WTC11 (cell line): ENCODE data around the gene SLITRK5. TPM values are rescaled to one million over a fixed set of nuclear protein-coding genes. Genes with fewer than 3 reads are reported as not detected.

ENCODE experiments used
- ATAC-seq: fragments of 200-7000 bp; cut with Tn5 transposase; 2 replicates; pipeline ENCODE4 v1.10.0; 2021; ENCODE audit warnings: mild to moderate bottlenecking, moderate library complexity
- Bru-seq: library from RNA; stranded (reverse); fragments of 400-500 nt; gene quantifications from one replicate; lab custom pipeline; 2021; lab: Mats Ljungman, UMichigan
- CTCF ChIA-PET: fragments of 300-600 bp; sonication (Branson Sonifier 250); formaldehyde crosslinking; loops from one replicate; lab custom pipeline; 2021; ENCODE audit warnings: antibody characterized with exemption; lab: Charles Lee
- POLR2A ChIA-PET: fragments of 350-600 bp; sonication (Branson Sonifier 250); formaldehyde crosslinking; loops from one replicate; lab custom pipeline; 2021; ENCODE audit warnings: antibody characterized with exemption; lab: Charles Lee
- DNase-seq: peaks from one replicate; pipeline ENCODE4 v3.0.0; 2021; ENCODE audit warnings: low spot score
- H3K27ac Mint-ChIP-seq: 2 replicates; pipeline ENCODE4 v1.8.0; 2021; ENCODE audit warnings: mixed read lengths
- H3K27me3 Mint-ChIP-seq: 2 replicates; pipeline ENCODE4 v1.8.0; 2021; ENCODE audit warnings: low read depth, mild to moderate bottlenecking, moderate library complexity, mixed read lengths
- H3K36me3 Mint-ChIP-seq: 2 replicates; pipeline ENCODE4 v1.8.0; 2021; ENCODE audit warnings: mixed read lengths
- H3K4me1 Mint-ChIP-seq: 2 replicates; pipeline ENCODE4 v1.8.0; 2022; ENCODE audit warnings: mixed read lengths
- H3K4me3 Mint-ChIP-seq: 2 replicates; pipeline ENCODE4 v1.8.0; 2021; ENCODE audit warnings: mild to moderate bottlenecking, moderate library complexity, mixed read lengths
- H3K9me3 Mint-ChIP-seq: 2 replicates; pipeline ENCODE4 v1.8.0; 2021; ENCODE audit warnings: mixed read lengths
- ARID4B ChIP-seq: sonication (generic); formaldehyde crosslinking; IDR thresholded peaks from 2 replicates; pipeline ENCODE4 v1.8.0; 2023; ENCODE audit warnings: missing genetic modification reagents, mild to moderate bottlenecking, borderline replicate concordance
- ATF2 ChIP-seq: sonication (generic); formaldehyde crosslinking; IDR thresholded peaks from 2 replicates; pipeline ENCODE4 v1.8.1; 2022; ENCODE audit warnings: low read depth, missing genetic modification reagents, borderline replicate concordance
- ATF3 ChIP-seq: sonication (generic); formaldehyde crosslinking; conservative IDR thresholded peaks from 2 replicates; pipeline ENCODE4 v1.8.1; 2022; ENCODE audit warnings: mild to moderate bottlenecking, missing genetic modification reagents
- CBFB ChIP-seq: sonication (generic); formaldehyde crosslinking; IDR thresholded peaks from 2 replicates; pipeline ENCODE4 v1.8.1; 2022; ENCODE audit warnings: mild to moderate bottlenecking, low read depth, missing genetic modification reagents
- CDX4 ChIP-seq: fragments of 250-450 bp; sonication (Bioruptor Pico); IDR thresholded peaks from 2 replicates; pipeline ENCODE4 v1.9.0; 2021; ENCODE audit warnings: moderate library complexity, mild to moderate bottlenecking, inconsistent platforms, borderline replicate concordance
- CTCF ChIP-seq: fragments of 200-600 bp; IDR thresholded peaks from 2 replicates; pipeline ENCODE4 v1.8.0; 2022; ENCODE audit warnings: antibody characterized with exemption
- FOXK1 ChIP-seq: sonication (generic); formaldehyde crosslinking; IDR thresholded peaks from 2 replicates; pipeline ENCODE4 v1.8.0; 2022; ENCODE audit warnings: mild to moderate bottlenecking, moderate library complexity, missing genetic modification reagents
- HMGXB4 ChIP-seq: sonication (generic); formaldehyde crosslinking; IDR thresholded peaks from 2 replicates; pipeline ENCODE4 v1.8.1; 2023; ENCODE audit warnings: mild to moderate bottlenecking, moderate library complexity, missing genetic modification reagents
- IRF1 ChIP-seq: sonication (generic); formaldehyde crosslinking; IDR thresholded peaks from 2 replicates; pipeline ENCODE4 v1.8.0; 2023; ENCODE audit warnings: missing genetic modification reagents
- MAX ChIP-seq: sonication (generic); formaldehyde crosslinking; IDR thresholded peaks from 2 replicates; pipeline ENCODE4 v1.8.0; 2022; ENCODE audit warnings: mild to moderate bottlenecking, missing genetic modification reagents
- PRRX2 ChIP-seq: fragments of 250-450 bp; sonication (Bioruptor Pico); IDR thresholded peaks from 2 replicates; pipeline ENCODE4 v1.8.0; 2021; ENCODE audit warnings: mild to moderate bottlenecking
- TEAD1 ChIP-seq: sonication (generic); formaldehyde crosslinking; IDR thresholded peaks from 2 replicates; pipeline ENCODE4 v1.8.0; 2022; ENCODE audit warnings: mild to moderate bottlenecking, missing genetic modification reagents
- TP53 ChIP-seq: sonication (generic); formaldehyde crosslinking; IDR thresholded peaks from 2 replicates; pipeline ENCODE4 v1.8.1; 2023; ENCODE audit warnings: mild to moderate bottlenecking, missing genetic modification reagents
- ZNF512 ChIP-seq: sonication (generic); formaldehyde crosslinking; IDR thresholded peaks from 2 replicates; pipeline ENCODE4 v1.8.1; 2022; ENCODE audit warnings: missing genetic modification reagents, borderline replicate concordance
- long read RNA-seq, 3 experiments: library from RNA in 1 of 3; library from capped mRNA in 1 of 3; library from polyadenylated mRNA in 1 of 3; unstranded in 2 of 3; stranded (forward) in 1 of 3; transcript quantifications; one replicate each; pipeline ENCODE4 v2.0.0, GENCODE V29; 2021
- total RNA-seq: library from RNA; stranded (reverse); gene quantifications from 3 replicates; pipeline ENCODE4 v1.2.3, GENCODE V29; 2021

The SLITRK5 gene
- total RNA-seq (3.4 to 4.0 TPM (median 3.7 TPM) in 3 replicates), Bru-seq, nascent RNA (percentile 80 among the genes with signal in this experiment)
- long read RNA-seq, experiment 1, full-length matches to known transcripts = 6 of 63 reads
- long read RNA-seq, experiment 1, partial matches to known transcripts = 11 of 63 reads
- long read RNA-seq, experiment 1, other reads (novel, unspliced or antisense) = 46 of 63 reads
- long read RNA-seq, experiment 2, full-length matches to known transcripts = 2 of 18 reads
- long read RNA-seq, experiment 2, partial matches to known transcripts = 0 of 18 reads
- long read RNA-seq, experiment 2, other reads (novel, unspliced or antisense) = 16 of 18 reads
- long read RNA-seq, experiment 3, partial matches to known transcripts = 0 of 1 reads
- long read RNA-seq, experiment 3, other reads (novel, unspliced or antisense) = 1 of 1 reads

- Mint-ChIP-seq H3K9me3 (no peaks in the 10 kb centered on the region), H3K36me3 (peaks cover 7% of the 10 kb centered on the region)
These were observed at the start of gene SLITRK5 for GRCh38 chr13:87671031-87671752. TSS of gene SLITRK5 (plus strand) at chr13:87671371. CDS start at chr13:87675389, 4,018 bp downstream.

More at GRCh38 chr13:87671031-87671752, at the start of gene SLITRK5:
- ATAC-seq = peak; percentile 83
- Mint-ChIP-seq H3K4me1 (peaks cover 32% of the 10 kb centered on the region), H3K27ac (no peak within 1 kb of the TSS), H3K27me3 (peaks cover 34% of the 10 kb centered on the region), H3K4me3 (peak within 1 kb of the TSS; percentile 88)
- peak; percentile 87 for DNase-seq
- TF ChIP-seq MAX (CRISPR knock-in tag) (peak; percentile 29; the same call in 1 of the 2 replicates), FOXK1 (CRISPR knock-in tag) (peak; percentile 53; the same call in 1 of the 2 replicates), ZNF512 (CRISPR knock-in tag) (no peak), CBFB (CRISPR knock-in tag) (no peak), CDX4 (no peak), TEAD1 (CRISPR knock-in tag) (0 out of 2 replicates have a peak, but pooled peaks have one; percentile 18), HMGXB4 (CRISPR knock-in tag) (peak; percentile 84), ATF2 (CRISPR knock-in tag) (no peak), CTCF (peak; percentile 70; the same call in 1 of the 2 replicates), PRRX2 (CRISPR knock-in tag) (no peak), IRF1 (CRISPR knock-in tag) (no peak), TP53 (CRISPR knock-in tag) (no peak), ARID4B (CRISPR knock-in tag) (0 out of 2 replicates have a peak, but pooled peaks have one; percentile 24), ATF3 (CRISPR knock-in tag) (no peak)
- ChIA-PET CTCF (interaction anchor here (0.6 to 2.4 kb wide), 9 partner anchors 10 to 397 kb away, joined by 3 to 8 read pairs (median 4); no protein-coding TSS in a partner anchor), POLR2A (no interaction called here)
